ENCODE measurements around the gene CPA5. TPM values are rescaled to one million over a fixed set of nuclear protein-coding genes. Genes with fewer than 3 reads are reported as not detected.

Gene CPA5
- total and polyA plus RNA-seq, 10 of the 15 experiments (the other 5 are each of a cell fraction or from before 2014, with no cell fraction given): 0.06 to 0.52 (median 0.29) TPM; not detected in 2

DNA sequence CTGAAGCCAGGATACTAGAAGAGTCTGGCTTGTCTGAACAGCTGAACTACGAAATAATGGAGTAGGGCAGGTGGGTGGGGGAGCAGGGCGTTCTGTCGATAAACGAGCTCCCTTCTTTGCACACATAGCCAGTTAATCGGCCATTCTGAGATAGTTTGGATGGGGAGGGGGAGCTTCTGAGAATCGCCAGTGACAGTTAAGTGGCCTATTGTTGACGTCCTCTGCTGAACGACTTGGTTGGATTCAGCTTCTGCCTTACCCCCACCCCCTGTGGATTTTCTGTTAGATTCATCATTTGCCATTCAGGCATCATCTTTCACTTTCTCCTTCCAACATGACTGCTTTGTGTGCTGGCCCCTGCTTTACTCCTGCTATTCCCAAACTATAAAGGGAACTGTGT lies 520 bp downstream of the CPA5 start:
- CTCF ChIA-PET: interaction anchor here (1.0 kb wide), 1 partner anchor 174 kb away, joined by 3 read pairs; no protein-coding TSS in a partner anchor
- in situ Hi-C loops (cut with MboI): no loop called here

DNA sequence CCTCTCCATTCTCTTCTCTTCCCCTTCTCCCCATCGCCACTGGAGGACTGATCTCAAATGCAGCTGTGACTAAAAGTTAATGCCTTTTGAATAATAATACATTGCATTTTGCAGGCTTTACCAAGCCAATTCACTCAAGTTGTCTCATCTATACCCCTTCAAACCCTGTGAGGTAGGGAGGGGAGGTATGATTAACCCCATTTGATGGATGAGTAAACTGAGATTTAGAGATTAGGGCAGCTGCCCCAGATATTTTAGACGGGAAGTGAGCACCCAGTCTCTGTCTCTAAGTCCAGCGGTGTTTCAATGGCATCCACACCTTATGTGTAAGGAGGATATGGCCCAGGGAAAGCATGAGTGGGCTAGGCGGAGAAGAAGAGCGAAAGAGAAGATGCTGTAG lies 1.1 kb downstream of the CPA5 start:
- intact Hi-C loops (cut with micrococcal nuclease; ENCODE audit: unreplicated experiment) (no loop called here), in situ Hi-C loops (cut with MboI) (no loop called here)
- Histone ChIP-seq H3K9ac (ENCODE audit: control insufficient read depth, insufficient read depth, low read length) (no peak overlapping the region), H3K9me3 (replicated peaks; ENCODE audit: control insufficient read depth, insufficient read depth, low read length) (no peaks in the 10 kb centered on the region), H3K36me3 (ENCODE audit: control insufficient read depth in 2 of 2, insufficient read depth in 2 of 2, low read length in 1 of 2) (no peaks in the 10 kb centered on the region), H3K4me1 (ENCODE audit: control insufficient read depth, insufficient read depth, low read length) (peaks cover 10% of the 10 kb centered on the region), H4K20me1 (ENCODE audit: control insufficient read depth, insufficient read depth) (no peaks in the 10 kb centered on the region), H3K27me3 (replicated peaks in 1 of 2; ENCODE audit: control insufficient read depth in 2 of 2, insufficient read depth in 2 of 2, low read length in 1 of 2) (no peaks in the 10 kb centered on the region), H2AFZ (ENCODE audit: control insufficient read depth, low read depth, low read length) (no peak overlapping the region), H3K79me2 (ENCODE audit: control insufficient read depth, insufficient read depth, low read length) (no peaks in the 10 kb centered on the region), H3K27ac (ENCODE audit: control insufficient read depth, insufficient read depth) (no peak overlapping the region), H3K4me2 (ENCODE audit: control insufficient read depth, insufficient read depth) (no peak overlapping the region), H3K4me3 (no peak overlapping the region)
- ATAC-seq (no peak), DNase-seq (ENCODE audit: low read depth, low spot score) (no peak), FAIRE-seq (no peak)
- ChIA-PET SMC1A (ENCODE audit: uncharacterized antibody, unreplicated experiment) (interaction anchor here (0.7 kb wide), 1 partner anchor 102 kb away, joined by 3 read pairs; no protein-coding TSS in a partner anchor), POLR2A (interaction anchor here (1.1 kb wide), 1 partner anchor 10 kb away, joined by 3 read pairs; no protein-coding TSS in a partner anchor), RAD21 (ENCODE audit: unreplicated experiment) (no interaction called here), CTCF (interaction anchor here (0.9 to 1.0 kb wide), 2 partner anchors 11 to 173 kb away, joined by 3 read pairs; no protein-coding TSS in a partner anchor)
- BruUV-seq (replicated peaks): no TSS peak
- WGBS (ENCODE audit: insufficient coverage, insufficient replicate concordance, low lambda C conversion rate, missing lambda C conversion rate): 48% methylated on average over 4 of the region's 5 CpGs
- TF ChIP-seq RFX5 (IDR thresholded peaks at IDR 0.05; ENCODE audit: low read depth, low read length) (no peak), TAF1 (IDR thresholded peaks at IDR 0.05; ENCODE audit: borderline replicate concordance, low read depth, low read length) (no peak), SMAD1 (IDR thresholded peaks at IDR 0.05; ENCODE audit: low read depth, partially characterized antibody) (no peak), CHD1 (IDR thresholded peaks at IDR 0.05; ENCODE audit: low read depth, low read length) (no peak)
- TF ChIP-seq, protein P1, sequence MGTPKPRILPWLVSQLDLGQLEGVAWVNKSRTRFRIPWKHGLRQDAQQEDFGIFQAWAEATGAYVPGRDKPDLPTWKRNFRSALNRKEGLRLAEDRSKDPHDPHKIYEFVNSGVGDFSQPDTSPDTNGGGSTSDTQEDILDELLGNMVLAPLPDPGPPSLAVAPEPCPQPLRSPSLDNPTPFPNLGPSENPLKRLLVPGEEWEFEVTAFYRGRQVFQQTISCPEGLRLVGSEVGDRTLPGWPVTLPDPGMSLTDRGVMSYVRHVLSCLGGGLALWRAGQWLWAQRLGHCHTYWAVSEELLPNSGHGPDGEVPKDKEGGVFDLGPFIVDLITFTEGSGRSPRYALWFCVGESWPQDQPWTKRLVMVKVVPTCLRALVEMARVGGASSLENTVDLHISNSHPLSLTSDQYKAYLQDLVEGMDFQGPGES (IDR thresholded peaks at IDR 0.05): no peak
- TF ChIP-seq, protein P2, sequence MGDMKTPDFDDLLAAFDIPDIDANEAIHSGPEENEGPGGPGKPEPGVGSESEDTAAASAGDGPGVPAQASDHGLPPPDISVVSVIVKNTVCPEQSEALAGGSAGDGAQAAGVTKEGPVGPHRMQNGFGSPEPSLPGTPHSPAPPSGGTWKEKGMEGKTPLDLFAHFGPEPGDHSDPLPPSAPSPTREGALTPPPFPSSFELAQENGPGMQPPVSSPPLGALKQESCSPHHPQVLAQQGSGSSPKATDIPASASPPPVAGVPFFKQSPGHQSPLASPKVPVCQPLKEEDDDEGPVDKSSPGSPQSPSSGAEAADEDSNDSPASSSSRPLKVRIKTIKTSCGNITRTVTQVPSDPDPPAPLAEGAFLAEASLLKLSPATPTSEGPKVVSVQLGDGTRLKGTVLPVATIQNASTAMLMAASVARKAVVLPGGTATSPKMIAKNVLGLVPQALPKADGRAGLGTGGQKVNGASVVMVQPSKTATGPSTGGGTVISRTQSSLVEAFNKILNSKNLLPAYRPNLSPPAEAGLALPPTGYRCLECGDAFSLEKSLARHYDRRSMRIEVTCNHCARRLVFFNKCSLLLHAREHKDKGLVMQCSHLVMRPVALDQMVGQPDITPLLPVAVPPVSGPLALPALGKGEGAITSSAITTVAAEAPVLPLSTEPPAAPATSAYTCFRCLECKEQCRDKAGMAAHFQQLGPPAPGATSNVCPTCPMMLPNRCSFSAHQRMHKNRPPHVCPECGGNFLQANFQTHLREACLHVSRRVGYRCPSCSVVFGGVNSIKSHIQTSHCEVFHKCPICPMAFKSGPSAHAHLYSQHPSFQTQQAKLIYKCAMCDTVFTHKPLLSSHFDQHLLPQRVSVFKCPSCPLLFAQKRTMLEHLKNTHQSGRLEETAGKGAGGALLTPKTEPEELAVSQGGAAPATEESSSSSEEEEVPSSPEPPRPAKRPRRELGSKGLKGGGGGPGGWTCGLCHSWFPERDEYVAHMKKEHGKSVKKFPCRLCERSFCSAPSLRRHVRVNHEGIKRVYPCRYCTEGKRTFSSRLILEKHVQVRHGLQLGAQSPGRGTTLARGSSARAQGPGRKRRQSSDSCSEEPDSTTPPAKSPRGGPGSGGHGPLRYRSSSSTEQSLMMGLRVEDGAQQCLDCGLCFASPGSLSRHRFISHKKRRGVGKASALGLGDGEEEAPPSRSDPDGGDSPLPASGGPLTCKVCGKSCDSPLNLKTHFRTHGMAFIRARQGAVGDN (IDR thresholded peaks at IDR 0.05): no peak
- TF ChIP-seq, protein P3, sequence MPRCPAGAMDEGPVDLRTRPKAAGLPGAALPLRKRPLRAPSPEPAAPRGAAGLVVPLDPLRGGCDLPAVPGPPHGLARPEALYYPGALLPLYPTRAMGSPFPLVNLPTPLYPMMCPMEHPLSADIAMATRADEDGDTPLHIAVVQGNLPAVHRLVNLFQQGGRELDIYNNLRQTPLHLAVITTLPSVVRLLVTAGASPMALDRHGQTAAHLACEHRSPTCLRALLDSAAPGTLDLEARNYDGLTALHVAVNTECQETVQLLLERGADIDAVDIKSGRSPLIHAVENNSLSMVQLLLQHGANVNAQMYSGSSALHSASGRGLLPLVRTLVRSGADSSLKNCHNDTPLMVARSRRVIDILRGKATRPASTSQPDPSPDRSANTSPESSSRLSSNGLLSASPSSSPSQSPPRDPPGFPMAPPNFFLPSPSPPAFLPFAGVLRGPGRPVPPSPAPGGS (IDR thresholded peaks at IDR 0.05; ENCODE audit: borderline replicate concordance, insufficient read depth, low read depth, low read length, poor library complexity, severe bottlenecking): no peak

More for the DNA sequence above, 520 bp downstream of the CPA5 start:
- no peak for FAIRE-seq
- POLR2A ChIA-PET: interaction anchor here (1.1 kb wide), 1 partner anchor 10 kb away, joined by 3 read pairs; no protein-coding TSS in a partner anchor
- no peak overlapping the region for H2AFZ ChIP-seq (ENCODE audit: control insufficient read depth, low read depth, low read length)
- 74% methylated on average over 8 of the region's 8 CpGs for WGBS (ENCODE audit: insufficient coverage, insufficient replicate concordance, low lambda C conversion rate, missing lambda C conversion rate)
- H3K27me3 ChIP-seq (replicated peaks in 1 of 2; ENCODE audit: control insufficient read depth in 2 of 2, insufficient read depth in 2 of 2, low read length in 1 of 2): no peaks in the 10 kb centered on the region
- SMC1A ChIA-PET (ENCODE audit: uncharacterized antibody, unreplicated experiment): interaction anchor here (1.1 kb wide), 1 partner anchor 12 kb away, joined by 4 read pairs; no protein-coding TSS in a partner anchor
- no peak for TF ChIP-seq HDGF (IDR thresholded peaks at IDR 0.05)
- intact Hi-C loops (cut with micrococcal nuclease; ENCODE audit: unreplicated experiment): no loop called here
- H3K9ac ChIP-seq (ENCODE audit: control insufficient read depth, insufficient read depth, low read length): no peak overlapping the region
- H3K79me2 ChIP-seq (ENCODE audit: control insufficient read depth, insufficient read depth, low read length): no peaks in the 10 kb centered on the region
- DNase-seq (ENCODE audit: low read depth, low spot score): no peak
- no peaks in the 10 kb centered on the region for H3K9me3 ChIP-seq (replicated peaks; ENCODE audit: control insufficient read depth, insufficient read depth, low read length)
- H3K4me1 ChIP-seq (ENCODE audit: control insufficient read depth, insufficient read depth, low read length): peaks cover 4% of the 10 kb centered on the region
- H3K36me3 ChIP-seq (ENCODE audit: control insufficient read depth in 2 of 2, insufficient read depth in 2 of 2, low read length in 1 of 2): no peaks in the 10 kb centered on the region
- no TSS peak for BruUV-seq (replicated peaks)
- H3K27ac ChIP-seq (ENCODE audit: control insufficient read depth, insufficient read depth): no peak overlapping the region
- RAD21 ChIA-PET (ENCODE audit: unreplicated experiment): no interaction called here
- no peaks in the 10 kb centered on the region for H4K20me1 ChIP-seq (ENCODE audit: control insufficient read depth, insufficient read depth)
- no peak overlapping the region for H3K4me2 ChIP-seq (ENCODE audit: control insufficient read depth, insufficient read depth)
- H3K4me3 ChIP-seq: no peak overlapping the region
- ATAC-seq: no peak

All from GM12878 (cell line).